GM19025 (cell line): ENCODE results near the gene PPP1R9A.

Experiments used
- ATAC-seq: cut with Tn5 transposase; IDR thresholded peaks from one replicate; pipeline ENCODE4 v1.9.1; 2021; ENCODE audit warnings: mild to moderate bottlenecking, low read depth, moderate library complexity; ENCODE audit not compliant: unreplicated experiment

Gene PPP1R9A

GRCh38 chr7:95334447-95334846, 427.1 kb downstream of the PPP1R9A start:
- no peak for ATAC-seq

DNA sequence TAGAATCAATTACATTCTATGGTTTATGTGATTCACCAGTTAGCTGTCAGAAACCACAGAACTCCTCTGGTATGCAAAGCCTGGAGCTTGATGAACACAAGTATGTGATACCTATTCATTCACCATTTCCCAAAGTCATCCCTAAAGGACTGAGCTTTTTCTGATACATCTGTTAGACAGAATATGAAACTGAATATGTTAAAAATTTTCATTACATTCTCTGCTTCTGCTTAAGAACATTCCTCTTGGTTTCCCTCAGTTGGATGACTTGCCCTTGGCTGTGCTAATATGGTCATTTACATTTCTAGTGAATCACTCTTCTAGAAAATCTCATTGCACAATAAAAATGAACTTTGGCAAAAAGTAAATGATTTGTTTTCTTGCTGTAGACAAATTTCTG, 427.7 kb downstream of the PPP1R9A start:
- ATAC-seq, result no peak

- ATAC-seq, result no peak
Observed at GRCh38 chr7:95338832-95339231, 431.4 kb downstream of the PPP1R9A start.

- ATAC-seq, result no peak
Observed at GRCh38 chr7:95340491-95340890, 433.1 kb downstream of the PPP1R9A start.

GRCh38 chr7:95342029-95342428, 434.6 kb downstream of the PPP1R9A start:
- no peak for ATAC-seq

GRCh38 chr7:95342642-95343307, 435.4 kb downstream of the PPP1R9A start:
- ATAC-seq, result no peak
